Fibroblast of the conjunctiva (primary cell): ENCODE results near the gene POLR2L.

Experiments
- DNase-seq: peaks from one replicate; pipeline ENCODE4 v3.0.0-alpha.2; 2010; ENCODE audit warnings: low read depth

Gene POLR2L

GRCh38 chr11:868802-869201 lies 26.5 kb upstream of the POLR2L start:
- no peak for DNase-seq

- no peak for DNase-seq
These were observed 26.1 kb upstream of the POLR2L start for GRCh38 chr11:868394-868793.

GRCh38 chr11:867856-868358 lies 25.6 kb upstream of the POLR2L start:
- no peak for DNase-seq

GRCh38 chr11:866481-866880 lies 24.2 kb upstream of the POLR2L start:
- DNase-seq, result no peak

GRCh38 chr11:865462-866430 lies 23.4 kb upstream of the POLR2L start:
- DNase-seq, result no peak

- no peak for DNase-seq
These were observed 22.6 kb upstream of the POLR2L start for GRCh38 chr11:864898-865297.

- no peak for DNase-seq
These were observed 21.8 kb upstream of the POLR2L start for GRCh38 chr11:863910-864827.

- DNase-seq, result no peak
These were observed 20.9 kb upstream of the POLR2L start for GRCh38 chr11:863023-863909.

GRCh38 chr11:862696-863022 lies 20.3 kb upstream of the POLR2L start:
- no peak for DNase-seq

- DNase-seq, result no peak
These were observed 19.8 kb upstream of the POLR2L start for GRCh38 chr11:862081-862661.

GRCh38 chr11:861105-861479 lies 18.8 kb upstream of the POLR2L start:
- DNase-seq, result no peak

GRCh38 chr11:860234-861104 lies 18.1 kb upstream of the POLR2L start:
- no peak for DNase-seq

- peak; percentile 82 for DNase-seq
These were observed 17.2 kb upstream of the POLR2L start for GRCh38 chr11:859394-860131.

- DNase-seq, result no peak
These were observed 16.5 kb upstream of the POLR2L start for GRCh38 chr11:858762-859339.

- DNase-seq, result no peak
These were observed 15.9 kb upstream of the POLR2L start for GRCh38 chr11:858053-858761.

- DNase-seq, result no peak
These were observed 14.1 kb upstream of the POLR2L start for GRCh38 chr11:856397-856796.

GRCh38 chr11:855796-856195 lies 13.5 kb upstream of the POLR2L start:
- DNase-seq, result no peak

- no peak for DNase-seq
These were observed 13.0 kb upstream of the POLR2L start for GRCh38 chr11:855330-855674.
